ENCODE data around the gene TMEM129. TPM values are rescaled to one million over a fixed set of nuclear protein-coding genes. Genes with fewer than 3 reads are reported as not detected.

TMEM129 gene
- total RNA-seq, 1 donor from 2014 or later = 20.0 TPM

DNA sequence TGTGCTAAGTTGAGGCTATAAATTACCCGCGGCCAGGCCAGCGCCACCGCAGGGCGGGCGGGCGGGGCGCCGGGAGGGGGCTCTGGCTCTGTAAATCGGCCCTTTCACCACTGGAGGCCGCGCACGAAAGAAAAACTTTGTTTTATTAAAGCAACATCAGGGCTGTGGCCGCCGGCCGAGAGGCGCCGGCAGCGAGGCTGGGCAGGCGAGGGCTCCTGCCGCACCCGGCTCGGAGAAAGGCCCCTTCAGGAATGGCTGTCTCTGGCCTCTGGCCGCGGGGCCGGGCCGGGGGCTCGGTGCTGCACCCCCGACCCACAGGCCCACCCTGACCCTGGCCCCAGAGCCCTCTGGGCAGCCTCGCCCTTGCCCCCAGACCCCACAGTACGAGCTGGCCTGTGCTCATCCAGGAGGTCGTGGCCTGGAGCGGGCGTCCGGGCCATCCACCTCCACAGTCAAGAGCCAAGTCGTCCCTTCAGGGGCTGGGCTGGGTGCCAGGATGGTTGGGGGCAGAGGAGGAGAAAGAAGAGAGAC, 42.5 kb upstream of the TMEM129 start:
- TF ChIP-seq, protein P1, sequence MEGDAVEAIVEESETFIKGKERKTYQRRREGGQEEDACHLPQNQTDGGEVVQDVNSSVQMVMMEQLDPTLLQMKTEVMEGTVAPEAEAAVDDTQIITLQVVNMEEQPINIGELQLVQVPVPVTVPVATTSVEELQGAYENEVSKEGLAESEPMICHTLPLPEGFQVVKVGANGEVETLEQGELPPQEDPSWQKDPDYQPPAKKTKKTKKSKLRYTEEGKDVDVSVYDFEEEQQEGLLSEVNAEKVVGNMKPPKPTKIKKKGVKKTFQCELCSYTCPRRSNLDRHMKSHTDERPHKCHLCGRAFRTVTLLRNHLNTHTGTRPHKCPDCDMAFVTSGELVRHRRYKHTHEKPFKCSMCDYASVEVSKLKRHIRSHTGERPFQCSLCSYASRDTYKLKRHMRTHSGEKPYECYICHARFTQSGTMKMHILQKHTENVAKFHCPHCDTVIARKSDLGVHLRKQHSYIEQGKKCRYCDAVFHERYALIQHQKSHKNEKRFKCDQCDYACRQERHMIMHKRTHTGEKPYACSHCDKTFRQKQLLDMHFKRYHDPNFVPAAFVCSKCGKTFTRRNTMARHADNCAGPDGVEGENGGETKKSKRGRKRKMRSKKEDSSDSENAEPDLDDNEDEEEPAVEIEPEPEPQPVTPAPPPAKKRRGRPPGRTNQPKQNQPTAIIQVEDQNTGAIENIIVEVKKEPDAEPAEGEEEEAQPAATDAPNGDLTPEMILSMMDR (IDR thresholded peaks at IDR 0.05; ENCODE audit: insufficient read depth, low read length, severe bottlenecking) = peak; percentile 25
- H3K36me3 ChIP-seq (ENCODE audit: control insufficient read depth, insufficient read depth, low read length) = no peaks in the 10 kb centered on the region
- H3K4me3 ChIP-seq (ENCODE audit: low read depth, low read length) = no peak overlapping the region
- no peak for DNase-seq (ENCODE audit: low read depth)
- no peaks in the 10 kb centered on the region for H3K27me3 ChIP-seq (ENCODE audit: control insufficient read depth, insufficient read depth, low read length)
- FAIRE-seq = no peak

DNA sequence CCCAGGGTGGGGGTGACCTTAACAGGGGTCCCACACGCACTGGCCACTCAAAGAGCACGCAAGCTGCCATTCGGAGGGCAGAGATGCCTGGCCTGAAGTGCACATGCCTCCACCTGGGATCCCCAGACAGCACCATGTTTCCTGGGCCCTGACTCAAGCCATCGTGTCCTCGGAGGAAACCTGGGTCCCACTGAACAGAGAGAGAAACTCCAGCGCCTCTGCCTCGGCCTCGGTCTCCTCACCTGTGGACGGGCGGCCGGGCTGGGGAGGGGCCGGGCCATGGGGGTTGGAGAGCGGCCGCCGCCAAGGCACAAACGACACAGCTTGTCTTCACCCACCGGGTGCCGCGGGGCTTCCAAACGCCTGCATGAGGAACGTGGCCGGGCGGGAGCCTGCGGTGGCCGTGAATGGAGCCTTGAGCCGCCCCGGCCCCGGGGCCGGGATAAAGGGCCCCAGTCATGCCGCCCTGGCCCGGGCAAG, 42.0 kb upstream of the TMEM129 start:
- Histone ChIP-seq H3K4me3 (ENCODE audit: low read depth, low read length) (no peak overlapping the region), H3K36me3 (ENCODE audit: control insufficient read depth, insufficient read depth, low read length) (no peaks in the 10 kb centered on the region), H3K27me3 (ENCODE audit: control insufficient read depth, insufficient read depth, low read length) (no peaks in the 10 kb centered on the region)
- TF ChIP-seq, protein P1 (IDR thresholded peaks at IDR 0.05; ENCODE audit: insufficient read depth, low read length, severe bottlenecking) = no peak
- DNase-seq (ENCODE audit: low read depth) (no peak), FAIRE-seq (no peak)

GRCh38 chr4:1762264-1763010, 41.3 kb upstream of the TMEM129 start:
- H3K4me3 ChIP-seq (ENCODE audit: low read depth, low read length) = no peak overlapping the region
- no peaks in the 10 kb centered on the region for H3K27me3 ChIP-seq (ENCODE audit: control insufficient read depth, insufficient read depth, low read length)
- DNase-seq (ENCODE audit: low read depth) = no peak
- H3K36me3 ChIP-seq (ENCODE audit: control insufficient read depth, insufficient read depth, low read length) = no peaks in the 10 kb centered on the region
- FAIRE-seq = no peak
- TF ChIP-seq, protein P1 (IDR thresholded peaks at IDR 0.05; ENCODE audit: insufficient read depth, low read length, severe bottlenecking) = no peak

- DNase-seq (ENCODE audit: low read depth) (no peak), FAIRE-seq (no peak)
- no peaks in the 10 kb centered on the region for H3K36me3 ChIP-seq (ENCODE audit: control insufficient read depth, insufficient read depth, low read length)
- no peaks in the 10 kb centered on the region for H3K27me3 ChIP-seq (ENCODE audit: control insufficient read depth, insufficient read depth, low read length)
- H3K4me3 ChIP-seq (ENCODE audit: low read depth, low read length) = no peak overlapping the region
- TF ChIP-seq, protein P1 (IDR thresholded peaks at IDR 0.05; ENCODE audit: insufficient read depth, low read length, severe bottlenecking) = no peak
Observed at GRCh38 chr4:1761130-1761689, 40.1 kb upstream of the TMEM129 start.

- DNase-seq (ENCODE audit: low read depth) (no peak), FAIRE-seq (no peak)
- TF ChIP-seq, protein P1 (IDR thresholded peaks at IDR 0.05; ENCODE audit: insufficient read depth, low read length, severe bottlenecking) = no peak
- H3K27me3 ChIP-seq (ENCODE audit: control insufficient read depth, insufficient read depth, low read length) = no peaks in the 10 kb centered on the region
- H3K4me3 ChIP-seq (ENCODE audit: low read depth, low read length) = no peak overlapping the region
- H3K36me3 ChIP-seq (ENCODE audit: control insufficient read depth, insufficient read depth, low read length) = no peaks in the 10 kb centered on the region
Observed at GRCh38 chr4:1760521-1761071, 39.5 kb upstream of the TMEM129 start.
